ENCODE results near the gene ARHGEF28.

- TF ChIP-seq CREB5 (CRISPR knock-in tag; IDR thresholded peaks at IDR 0.05; ENCODE audit: low read depth), result no peak
- no peak for TF ChIP-seq PPARA (CRISPR knock-in tag; IDR thresholded peaks at IDR 0.05; ENCODE audit: borderline replicate concordance)
- no peak for TF ChIP-seq ZFP30 (CRISPR knock-in tag; IDR thresholded peaks at IDR 0.05)
- TF ChIP-seq GLIS3 (CRISPR knock-in tag; IDR thresholded peaks at IDR 0.05), result no peak
- no peak for TF ChIP-seq CSRNP3 (CRISPR knock-in tag; IDR thresholded peaks at IDR 0.05)
- TF ChIP-seq ZNF70 (CRISPR knock-in tag; IDR thresholded peaks at IDR 0.05), result no peak
- no peak for TF ChIP-seq ISL1 (CRISPR knock-in tag; IDR thresholded peaks at IDR 0.05)
- no peak for TF ChIP-seq ZFP3 (CRISPR knock-in tag; IDR thresholded peaks at IDR 0.05)
Measured at GRCh38 chr5:73939557-73939956, 313.6 kb downstream of the ARHGEF28 start.
